GM23338 (cell line): ENCODE results near the gene EIF2S3. TPM values are rescaled to one million over a fixed set of nuclear protein-coding genes. Genes with fewer than 3 reads are reported as not detected.

ENCODE experiments used
- ATAC-seq: fragments of 200-7000 bp; cut with Tn5 transposase; 3 replicates; pipeline ENCODE4 v1.9.1; 2020
- DNase-seq: peaks from one replicate; pipeline ENCODE4 v3.0.0-alpha.2; 2015; ENCODE audit warnings: low spot score
- H2AFZ ChIP-seq: fragments of 200-600 bp; sonication (generic); 2 replicates; pipeline ENCODE4 v1.8.0; 2016; ENCODE audit warnings: antibody characterized with exemption, mild to moderate bottlenecking, moderate library complexity
- H3F3A ChIP-seq: fragments of 200-600 bp; sonication (generic); replicated peaks from 2 replicates; pipeline ENCODE4 v1.8.0; 2017; ENCODE audit warnings: antibody characterized with exemption, mixed run types, low read depth
- H3K27ac ChIP-seq: fragments of 200-600 bp; sonication (generic); 2 replicates; pipeline ENCODE4 v1.6.1; 2016; ENCODE audit warnings: low read depth
- H3K27me3 ChIP-seq: fragments of 200-600 bp; sonication (generic); 2 replicates; pipeline ENCODE4 v1.8.0; 2016; ENCODE audit warnings: mild to moderate bottlenecking, mixed run types, moderate library complexity; ENCODE audit not compliant: insufficient read depth
- H3K36me3 ChIP-seq: fragments of 200-600 bp; sonication (generic); 2 replicates; pipeline ENCODE4 v1.8.0; 2016; ENCODE audit warnings: mild to moderate bottlenecking; ENCODE audit not compliant: insufficient read depth
- H3K4me1 ChIP-seq: fragments of 200-600 bp; sonication (generic); 2 replicates; pipeline ENCODE4 v1.8.0; 2016; ENCODE audit warnings: mild to moderate bottlenecking, moderate library complexity; ENCODE audit not compliant: insufficient read depth
- H3K4me2 ChIP-seq: fragments of 200-600 bp; sonication (generic); 2 replicates; pipeline ENCODE4 v1.7.1; 2017; ENCODE audit warnings: mixed run types
- H3K4me3 ChIP-seq: fragments of 200-600 bp; sonication (generic); 2 replicates; pipeline ENCODE4 v1.6.1; 2016; ENCODE audit warnings: mixed run types
- H3K79me2 ChIP-seq: fragments of 200-600 bp; sonication (generic); replicated peaks from 2 replicates; pipeline ENCODE4 v1.8.0; 2017; ENCODE audit warnings: mild to moderate bottlenecking; ENCODE audit not compliant: insufficient read depth
- H3K9me2 ChIP-seq: fragments of 200-600 bp; sonication (generic); 2 replicates; pipeline ENCODE4 v1.8.0; 2017; ENCODE audit not compliant: insufficient read depth
- H4K20me1 ChIP-seq: fragments of 200-600 bp; sonication (generic); replicated peaks from 2 replicates; pipeline ENCODE4 v1.8.0; 2017; ENCODE audit warnings: mild to moderate bottlenecking; ENCODE audit not compliant: insufficient read depth
- H3K27ac Mint-ChIP-seq: 2 replicates; pipeline ENCODE4 v1.8.0; 2020; ENCODE audit warnings: inconsistent platforms, mild to moderate bottlenecking, moderate library complexity, mixed read lengths
- H3K27me3 Mint-ChIP-seq: 3 replicates; pipeline ENCODE4 v1.8.0; 2022; ENCODE audit warnings: low read depth, mild to moderate bottlenecking, moderate library complexity, mixed read lengths, inconsistent platforms; ENCODE audit not compliant: insufficient read depth, poor library complexity
- H3K36me3 Mint-ChIP-seq: 3 replicates; pipeline ENCODE4 v1.8.0; 2021; ENCODE audit warnings: low read depth, mild to moderate bottlenecking, inconsistent platforms, moderate library complexity, mixed read lengths
- H3K4me1 Mint-ChIP-seq: 3 replicates; pipeline ENCODE4 v1.8.0; 2020; ENCODE audit warnings: mild to moderate bottlenecking, inconsistent platforms, mixed read lengths
- H3K4me3 Mint-ChIP-seq: 3 replicates; pipeline ENCODE4 v1.8.0; 2021; ENCODE audit warnings: moderate library complexity, mild to moderate bottlenecking, inconsistent platforms, mixed read lengths
- H3K9me3 Mint-ChIP-seq: 3 replicates; pipeline ENCODE4 v1.8.0; 2020; ENCODE audit warnings: moderate library complexity, mild to moderate bottlenecking, inconsistent platforms, mixed read lengths
- EZH2 ChIP-seq: fragments of 200-600 bp; sonication (generic); IDR thresholded peaks from one replicate; pipeline ENCODE4 v1.8.0; 2017; ENCODE audit warnings: antibody characterized with exemption, mild to moderate bottlenecking, low read depth; ENCODE audit not compliant: unreplicated experiment
- NANOG ChIP-seq: IDR thresholded peaks from 2 replicates; pipeline ENCODE4 v1.6.1; 2016; ENCODE audit warnings: antibody characterized with exemption, borderline replicate concordance
- POLR2AphosphoS5 ChIP-seq: IDR thresholded peaks from 2 replicates; pipeline ENCODE4 v1.6.1; 2016; ENCODE audit warnings: antibody characterized with exemption, low read depth
- STAT1 ChIP-seq: IDR thresholded peaks from one replicate; pipeline ENCODE4 v1.6.1; 2016; ENCODE audit warnings: antibody characterized with exemption; ENCODE audit not compliant: unreplicated experiment
- ZNF462 ChIP-seq: fragments of 250-450 bp; sonication (Bioruptor Pico); IDR thresholded peaks from 2 replicates; pipeline ENCODE4 v1.5.0; 2020; ENCODE audit warnings: mild to moderate bottlenecking, moderate library complexity
- polyA plus RNA-seq: library from polyadenylated mRNA; unstranded; fragments of >200 nt; fragmentation: Nextera tagmentation; extraction: Ambion mirVana; gene quantifications from 2 replicates; pipeline ENCODE4 v1.2.1, GENCODE V29; 2016
- total RNA-seq: library from RNA; depleted of rRNA; stranded (reverse); fragments of >200 nt; shearing (Covaris generic); gene quantifications from 2 replicates; pipeline ENCODE4 v1.2.3, GENCODE V29; 2014
- TF ChIP-seq, protein P1 (sequence below): IDR thresholded peaks from 2 replicates; pipeline ENCODE4 v1.6.1; 2016; ENCODE audit warnings: antibody characterized with exemption
- TF ChIP-seq, protein P2 (sequence below), 2 experiments: fragments of 200-600 bp in 1 of 2; sonication (generic) in 1 of 2; conservative IDR thresholded peaks; 2 replicates each; pipeline versions ENCODE4 v1.5.1 to v1.6.1; 2016 to 2017; ENCODE audit warnings: antibody characterized with exemption in 2 of 2, low read depth in 2 of 2, mild to moderate bottlenecking in 2 of 2, moderate library complexity in 1 of 2

EIF2S3 gene
- total and polyA plus RNA-seq, 2 experiments from 2014 or later: 90.5 to 323 TPM

DNA sequence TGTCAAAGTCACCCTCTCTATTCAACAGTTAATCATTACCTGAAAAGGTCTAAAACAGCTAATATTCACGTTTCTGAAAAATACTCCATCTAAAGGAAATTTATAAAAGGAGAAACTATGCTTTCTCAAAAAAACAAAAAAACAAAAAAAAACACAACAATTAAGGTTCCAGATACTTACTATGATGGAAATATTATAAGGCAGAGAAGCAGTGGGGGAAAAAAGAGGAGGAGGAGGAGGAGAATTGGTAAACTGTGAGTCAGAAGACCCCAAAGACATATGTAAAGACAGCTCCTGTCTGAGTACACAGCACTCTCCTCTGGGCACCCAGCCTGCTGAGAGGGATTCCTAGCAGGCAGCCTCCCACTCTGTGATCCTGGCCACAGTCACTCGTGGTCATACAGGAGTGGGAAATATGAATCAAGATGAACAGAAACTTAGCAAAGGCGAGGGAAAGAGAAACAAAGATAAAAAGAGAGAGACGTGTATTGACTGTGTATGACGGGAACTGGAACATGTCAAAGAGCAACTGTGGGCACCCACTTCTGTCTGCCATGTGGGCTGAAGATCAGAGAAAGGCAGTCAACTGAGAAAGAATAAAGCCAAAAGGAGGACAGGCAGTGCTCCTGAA lies 40.3 kb upstream of the EIF2S3 start:
- TF ChIP-seq, protein P1, sequence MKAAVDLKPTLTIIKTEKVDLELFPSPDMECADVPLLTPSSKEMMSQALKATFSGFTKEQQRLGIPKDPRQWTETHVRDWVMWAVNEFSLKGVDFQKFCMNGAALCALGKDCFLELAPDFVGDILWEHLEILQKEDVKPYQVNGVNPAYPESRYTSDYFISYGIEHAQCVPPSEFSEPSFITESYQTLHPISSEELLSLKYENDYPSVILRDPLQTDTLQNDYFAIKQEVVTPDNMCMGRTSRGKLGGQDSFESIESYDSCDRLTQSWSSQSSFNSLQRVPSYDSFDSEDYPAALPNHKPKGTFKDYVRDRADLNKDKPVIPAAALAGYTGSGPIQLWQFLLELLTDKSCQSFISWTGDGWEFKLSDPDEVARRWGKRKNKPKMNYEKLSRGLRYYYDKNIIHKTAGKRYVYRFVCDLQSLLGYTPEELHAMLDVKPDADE: no peak
- TF ChIP-seq ZNF462 (CRISPR knock-in tag) (no peak), EZH2 (no peak), NANOG (no peak), STAT1 (no peak), POLR2AphosphoS5 (no peak)
- TF ChIP-seq, protein P2, sequence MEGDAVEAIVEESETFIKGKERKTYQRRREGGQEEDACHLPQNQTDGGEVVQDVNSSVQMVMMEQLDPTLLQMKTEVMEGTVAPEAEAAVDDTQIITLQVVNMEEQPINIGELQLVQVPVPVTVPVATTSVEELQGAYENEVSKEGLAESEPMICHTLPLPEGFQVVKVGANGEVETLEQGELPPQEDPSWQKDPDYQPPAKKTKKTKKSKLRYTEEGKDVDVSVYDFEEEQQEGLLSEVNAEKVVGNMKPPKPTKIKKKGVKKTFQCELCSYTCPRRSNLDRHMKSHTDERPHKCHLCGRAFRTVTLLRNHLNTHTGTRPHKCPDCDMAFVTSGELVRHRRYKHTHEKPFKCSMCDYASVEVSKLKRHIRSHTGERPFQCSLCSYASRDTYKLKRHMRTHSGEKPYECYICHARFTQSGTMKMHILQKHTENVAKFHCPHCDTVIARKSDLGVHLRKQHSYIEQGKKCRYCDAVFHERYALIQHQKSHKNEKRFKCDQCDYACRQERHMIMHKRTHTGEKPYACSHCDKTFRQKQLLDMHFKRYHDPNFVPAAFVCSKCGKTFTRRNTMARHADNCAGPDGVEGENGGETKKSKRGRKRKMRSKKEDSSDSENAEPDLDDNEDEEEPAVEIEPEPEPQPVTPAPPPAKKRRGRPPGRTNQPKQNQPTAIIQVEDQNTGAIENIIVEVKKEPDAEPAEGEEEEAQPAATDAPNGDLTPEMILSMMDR (conservative IDR thresholded peaks at IDR 0.05; ENCODE audit: low read depth in 2 of 2): no peak
- Histone ChIP-seq H3F3A (no peaks in the 10 kb centered on the region), H2AFZ (no peak overlapping the region), H3K36me3 (no peaks in the 10 kb centered on the region), H3K4me1 (no peaks in the 10 kb centered on the region), H3K27me3 (no peaks in the 10 kb centered on the region), H3K79me2 (peaks cover 48% of the 10 kb centered on the region), H4K20me1 (no peaks in the 10 kb centered on the region), H3K4me2 (no peak overlapping the region), H3K9me2 (no peaks in the 10 kb centered on the region), H3K4me3 (no peak overlapping the region), H3K27ac (no peak overlapping the region)
- no peaks in the 10 kb centered on the region for H3K9me3 Mint-ChIP-seq
- ATAC-seq (no peak), DNase-seq (no peak)
- H3K27ac Mint-ChIP-seq: no peak overlapping the region
- H3K27me3 Mint-ChIP-seq: peaks cover 2% of the 10 kb centered on the region
- no peak overlapping the region for H3K4me3 Mint-ChIP-seq
- peaks cover 12% of the 10 kb centered on the region for H3K36me3 Mint-ChIP-seq
- no peaks in the 10 kb centered on the region for H3K4me1 Mint-ChIP-seq
